Measurements from ENCODE around the gene ZSCAN25. TPM values are rescaled to one million over a fixed set of nuclear protein-coding genes. Genes with fewer than 3 reads are reported as not detected.
"Not testable (repeated sequence)": the region's sequence is repeated elsewhere in the genome, so short reads cannot be mapped to it uniquely, and the experiment has no call there.

The ZSCAN25 gene
- total RNA-seq, 3 donors from 2014 or later: 11.9 to 20.0 (median 18.5) TPM

- no peaks in the 10 kb centered on the region for H3K9me3 ChIP-seq
- H3K4me3 ChIP-seq: no peak overlapping the region
- H3K36me3 ChIP-seq (ENCODE audit: low read depth): peaks cover 8% of the 10 kb centered on the region
- H3K4me1 ChIP-seq (ENCODE audit: low read depth): no peaks in the 10 kb centered on the region
- intact Hi-C loops (cut with DNase I, micrococcal nuclease): no loop called here
- no peak for DNase-seq
- no peak for TF ChIP-seq CTCF (IDR thresholded peaks at IDR 0.05)
- ATAC-seq: no peak
Measured at GRCh38 chr7:99628471-99629465, 12.0 kb downstream of the ZSCAN25 start.

- no peak for TF ChIP-seq CTCF (IDR thresholded peaks at IDR 0.05)
- ATAC-seq: no peak
- peaks cover 8% of the 10 kb centered on the region for H3K36me3 ChIP-seq (ENCODE audit: low read depth)
- no peak overlapping the region for H3K4me3 ChIP-seq
- DNase-seq: no peak
- H3K4me1 ChIP-seq (ENCODE audit: low read depth): no peaks in the 10 kb centered on the region
- intact Hi-C loops (cut with DNase I, micrococcal nuclease): no loop called here
- no peaks in the 10 kb centered on the region for H3K9me3 ChIP-seq
Measured at GRCh38 chr7:99629643-99630042, 12.9 kb downstream of the ZSCAN25 start.

GRCh38 chr7:99631295-99632109 lies 14.8 kb downstream of the ZSCAN25 start:
- Histone ChIP-seq H3K36me3 (ENCODE audit: low read depth) (peaks cover 8% of the 10 kb centered on the region), H3K9me3 (no peaks in the 10 kb centered on the region), H3K4me3 (no peak overlapping the region), H3K4me1 (ENCODE audit: low read depth) (no peaks in the 10 kb centered on the region)
- intact Hi-C loops (cut with DNase I, micrococcal nuclease): no loop called here
- peak; percentile 44 for ATAC-seq
- TF ChIP-seq CTCF (IDR thresholded peaks at IDR 0.05): no peak
- DNase-seq: peak in 1 of 3 donors; percentile 12

- intact Hi-C loops (cut with DNase I, micrococcal nuclease); ATAC-seq; H3K4me1 ChIP-seq (ENCODE audit: low read depth); H3K36me3 ChIP-seq (ENCODE audit: low read depth); H3K9me3 ChIP-seq; DNase-seq; H3K4me3 ChIP-seq: not testable (repeated sequence)
Measured at GRCh38 chr7:99637414-99637813, 20.7 kb downstream of the ZSCAN25 start.

GRCh38 chr7:99638731-99639130 lies 22.0 kb downstream of the ZSCAN25 start:
- H3K9me3 ChIP-seq: no peaks in the 10 kb centered on the region
- intact Hi-C loops (cut with DNase I, micrococcal nuclease): no loop called here
- no peak for TF ChIP-seq CTCF (IDR thresholded peaks at IDR 0.05)
- H3K36me3 ChIP-seq (ENCODE audit: low read depth): no peaks in the 10 kb centered on the region
- H3K4me3 ChIP-seq: no peak overlapping the region
- H3K4me1 ChIP-seq (ENCODE audit: low read depth): no peaks in the 10 kb centered on the region
- DNase-seq: no peak
- no peak for ATAC-seq

- intact Hi-C loops (cut with DNase I, micrococcal nuclease): no loop called here
- H3K9me3 ChIP-seq: no peaks in the 10 kb centered on the region
- no peak for ATAC-seq
- no peaks in the 10 kb centered on the region for H3K4me1 ChIP-seq (ENCODE audit: low read depth)
- H3K36me3 ChIP-seq (ENCODE audit: low read depth): no peaks in the 10 kb centered on the region
- no peak for DNase-seq
- no peak overlapping the region for H3K4me3 ChIP-seq
- no peak for TF ChIP-seq CTCF (IDR thresholded peaks at IDR 0.05)
Measured at GRCh38 chr7:99639267-99639666, 22.5 kb downstream of the ZSCAN25 start.

Measured in mucosa of descending colon (tissue), 3 donors.